Esophagus muscularis mucosa (tissue), 4 donors: Measurements from ENCODE around the gene PLCH1. TPM values are rescaled to one million over a fixed set of nuclear protein-coding genes. Genes with fewer than 3 reads are reported as not detected.

Source experiments
- DNase-seq: peaks from one replicate; pipeline ENCODE4 v3.0.0-alpha.2; 2017; ENCODE audit errors: extremely low spot score
- H3K27ac ChIP-seq, 4 donors: fragments of 200-600 bp; sonication (generic); replicated peaks in 1 of 4; 1 replicate in 3 of 4; 2 replicates in 1 of 4; pipeline ENCODE4 v1.5.1; 2016 to 2019; ENCODE audit warnings: mild to moderate bottlenecking in 1 of 4
- H3K27me3 ChIP-seq, 4 donors: fragments of 200-600 bp; sonication (generic); one replicate each; pipeline versions ENCODE4 v1.5.1 to v1.6.0; 2016 to 2019
- H3K36me3 ChIP-seq, 4 donors: fragments of 200-600 bp; sonication (generic); one replicate each; pipeline ENCODE4 v1.5.1; 2016 to 2019
- H3K4me1 ChIP-seq, 4 donors: fragments of 200-600 bp; sonication (generic); one replicate each; pipeline ENCODE4 v1.5.1; 2016 to 2019
- H3K4me3 ChIP-seq, 4 donors: fragments of 200-600 bp; sonication (generic); 1 replicate in 2 of 4; 2 replicates in 2 of 4; pipeline ENCODE4 v1.5.1; 2016 to 2019; ENCODE audit warnings: mild to moderate bottlenecking in 4 of 4, moderate library complexity in 1 of 4
- H3K9me3 ChIP-seq, 4 donors: fragments of 200-600 bp; sonication (generic); 1 replicate in 3 of 4; 2 replicates in 1 of 4; pipeline ENCODE4 v1.5.1; 2016 to 2019
- CTCF ChIP-seq, 3 experiments: fragments of 200-600 bp in 2 of 3; fragments of 450-650 bp in 1 of 3; sonication (generic) in 2 of 3; IDR thresholded peaks; one replicate each; pipeline ENCODE4 v1.5.1; 2017 to 2019; ENCODE audit warnings: antibody characterized with exemption in 3 of 3, mild to moderate bottlenecking in 2 of 3, moderate library complexity in 1 of 3
- EP300 ChIP-seq: sonication (generic); formaldehyde crosslinking; IDR thresholded peaks from one replicate; pipeline ENCODE4 v1.6.1; 2017; ENCODE audit warnings: antibody characterized with exemption
- POLR2A ChIP-seq: fragments of 450-650 bp; IDR thresholded peaks from one replicate; pipeline ENCODE4 v1.6.1; 2017; ENCODE audit warnings: antibody characterized with exemption, moderate library complexity, mild to moderate bottlenecking, low read depth
- POLR2AphosphoS5 ChIP-seq, 2 donors: sonication (generic); formaldehyde crosslinking; IDR thresholded peaks; one replicate each; pipeline ENCODE4 v1.6.1; 2017; ENCODE audit warnings: antibody characterized with exemption in 2 of 2
- WGBS: methylation state at CpG from one replicate; pipeline ENCODE4 v1.1.5; 2018; 5-methylcytosine and 5-hydroxymethylcytosine counted together
- intact Hi-C: fragments of 100-400 bp; cut with DNase I; formaldehyde crosslinking; loops from one replicate; pipeline ENCODE4 v1.15.1; 2023
- total RNA-seq, 4 donors: library from RNA; depleted of rRNA; stranded (reverse); fragments of >200 nt; gene quantifications; one replicate each; pipeline versions ENCODE4 v1.1.0 to v1.2.1, GENCODE V29; 2016

PLCH1 gene
- total RNA-seq, 4 donors from 2014 or later, result under 0.01 to 0.52 (median 0.36) TPM

- peak overlapping the region; percentile 62 to 69 (median 66) for H3K4me3 ChIP-seq
- no peak for DNase-seq
- peaks cover 6 to 35% (median 31%) of the 10 kb centered on the region in 4 donors for H3K4me1 ChIP-seq
- TF ChIP-seq EP300, result no peak
- TF ChIP-seq POLR2A, result no peak
- TF ChIP-seq CTCF (IDR thresholded peaks at IDR 0.05), result no peak
- TF ChIP-seq POLR2AphosphoS5 (IDR thresholded peaks at IDR 0.05), result no peak
- H3K27ac ChIP-seq, result peak overlapping the region in 1 of 4 donors; percentile 53
- H3K36me3 ChIP-seq, result no peaks in the 10 kb centered on the region
- intact Hi-C loops, result no loop called here
- peaks cover 0 to 12% (median 0%) of the 10 kb centered on the region in 4 donors for H3K27me3 ChIP-seq
- H3K9me3 ChIP-seq, result no peaks in the 10 kb centered on the region
- WGBS, result 11% methylated on average over 8 of the region's 8 CpGs
These were observed 1.3 kb downstream of the PLCH1 start for GRCh38 chr3:155743606-155744005.

- Histone ChIP-seq H3K36me3 (no peaks in the 10 kb centered on the region), H3K27me3 (peaks cover 0 to 12% (median 0%) of the 10 kb centered on the region in 4 donors), H3K9me3 (no peaks in the 10 kb centered on the region), H3K27ac (no peak overlapping the region), H3K4me3 (no peak overlapping the region), H3K4me1 (peaks cover 6 to 35% (median 31%) of the 10 kb centered on the region in 4 donors)
- intact Hi-C loops, result no loop called here
- 88% methylated on average over 5 of the region's 5 CpGs for WGBS
- TF ChIP-seq POLR2A (no peak), CTCF (IDR thresholded peaks at IDR 0.05) (no peak), EP300 (no peak), POLR2AphosphoS5 (IDR thresholded peaks at IDR 0.05) (no peak)
- no peak for DNase-seq
These were observed 2.4 kb downstream of the PLCH1 start for GRCh38 chr3:155742349-155742965.

GRCh38 chr3:155741603-155742002 lies 3.3 kb downstream of the PLCH1 start:
- intact Hi-C loops, result no loop called here
- no peaks in the 10 kb centered on the region for H3K9me3 ChIP-seq
- TF ChIP-seq POLR2AphosphoS5 (IDR thresholded peaks at IDR 0.05) (no peak), EP300 (no peak), CTCF (IDR thresholded peaks at IDR 0.05) (no peak), POLR2A (no peak)
- H3K27me3 ChIP-seq, result peaks cover 0 to 12% (median 0%) of the 10 kb centered on the region in 4 donors
- no peak for DNase-seq
- peaks cover 6 to 35% (median 31%) of the 10 kb centered on the region in 4 donors for H3K4me1 ChIP-seq
- H3K36me3 ChIP-seq, result no peaks in the 10 kb centered on the region
- no peak overlapping the region for H3K27ac ChIP-seq
- H3K4me3 ChIP-seq, result no peak overlapping the region

GRCh38 chr3:155741101-155741500 lies 3.8 kb downstream of the PLCH1 start:
- Histone ChIP-seq H3K27ac (no peak overlapping the region), H3K4me3 (no peak overlapping the region), H3K4me1 (peaks cover 6 to 32% (median 29%) of the 10 kb centered on the region in 4 donors), H3K36me3 (no peaks in the 10 kb centered on the region), H3K9me3 (no peaks in the 10 kb centered on the region), H3K27me3 (peaks cover 0 to 12% (median 0%) of the 10 kb centered on the region in 4 donors)
- 89% methylated on average over 3 of the region's 3 CpGs for WGBS
- DNase-seq, result no peak
- TF ChIP-seq POLR2AphosphoS5 (IDR thresholded peaks at IDR 0.05), result no peak
- TF ChIP-seq POLR2A, result no peak
- intact Hi-C loops, result no loop called here

GRCh38 chr3:155739154-155739553 lies 5.7 kb downstream of the PLCH1 start:
- Histone ChIP-seq H3K27me3 (peaks cover 0 to 12% (median 0%) of the 10 kb centered on the region in 4 donors), H3K36me3 (no peaks in the 10 kb centered on the region), H3K4me3 (no peak overlapping the region), H3K9me3 (no peaks in the 10 kb centered on the region), H3K4me1 (peaks cover 0 to 13% (median 11%) of the 10 kb centered on the region in 4 donors), H3K27ac (no peak overlapping the region)
- TF ChIP-seq POLR2AphosphoS5 (IDR thresholded peaks at IDR 0.05) (no peak), CTCF (IDR thresholded peaks at IDR 0.05) (no peak), POLR2A (no peak), EP300 (no peak)
- WGBS, result 49% methylated on average over 5 of the region's 5 CpGs
- intact Hi-C loops, result no loop called here
- DNase-seq, result no peak
